ENCODE measurements around the gene SPTLC3.

Gene SPTLC3

DNA sequence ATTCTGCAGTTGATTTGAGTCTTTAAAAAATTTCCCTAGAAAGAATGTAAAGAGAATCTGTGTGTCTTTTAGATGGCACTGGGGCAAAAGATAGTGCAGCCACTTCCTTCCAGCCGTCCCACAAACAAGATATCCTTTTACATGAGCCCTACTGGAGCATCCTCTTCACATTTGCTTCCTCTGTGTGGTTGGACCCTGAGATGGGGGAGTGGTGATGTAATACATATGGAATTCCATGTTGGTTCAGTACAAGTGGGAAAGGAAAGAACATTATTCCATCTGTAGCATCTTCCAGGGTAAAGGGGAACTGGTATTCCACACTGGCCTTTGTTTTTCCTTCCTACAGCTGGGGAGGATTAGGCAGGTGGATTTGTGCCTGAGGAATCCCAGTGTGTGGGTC is 133.4 kb downstream of the SPTLC3 start:
- DNase-seq, result no peak

- DNase-seq, result no peak
Observed at GRCh38 chr20:13147071-13147963, 138.5 kb downstream of the SPTLC3 start.

DNA sequence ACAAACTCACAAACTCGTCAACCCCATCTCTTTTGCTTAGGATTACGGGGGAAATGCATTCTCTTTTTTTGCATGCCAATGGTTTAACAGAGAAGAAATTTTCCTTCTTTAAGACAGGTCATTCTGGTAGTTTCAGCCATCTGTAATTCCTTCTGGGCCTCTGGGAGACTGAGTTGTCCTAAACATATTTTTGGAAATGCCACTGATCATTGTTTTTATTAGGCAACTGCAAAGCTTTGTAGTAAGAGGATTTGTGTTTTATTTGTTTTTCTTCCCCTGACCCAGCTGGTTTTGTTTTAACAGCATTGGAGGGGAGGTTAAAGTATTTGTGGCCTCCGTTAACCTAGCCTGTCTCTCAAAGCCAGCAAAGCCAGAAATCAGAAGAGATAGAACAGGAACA is 139.2 kb downstream of the SPTLC3 start:
- no peak for DNase-seq

GRCh38 chr20:13148402-13148801 is 139.6 kb downstream of the SPTLC3 start:
- no peak for DNase-seq

GRCh38 chr20:13148961-13149360 is 140.2 kb downstream of the SPTLC3 start:
- DNase-seq, result no peak

- no peak for DNase-seq
Observed at GRCh38 chr20:13149371-13150105, 140.8 kb downstream of the SPTLC3 start.

DNA sequence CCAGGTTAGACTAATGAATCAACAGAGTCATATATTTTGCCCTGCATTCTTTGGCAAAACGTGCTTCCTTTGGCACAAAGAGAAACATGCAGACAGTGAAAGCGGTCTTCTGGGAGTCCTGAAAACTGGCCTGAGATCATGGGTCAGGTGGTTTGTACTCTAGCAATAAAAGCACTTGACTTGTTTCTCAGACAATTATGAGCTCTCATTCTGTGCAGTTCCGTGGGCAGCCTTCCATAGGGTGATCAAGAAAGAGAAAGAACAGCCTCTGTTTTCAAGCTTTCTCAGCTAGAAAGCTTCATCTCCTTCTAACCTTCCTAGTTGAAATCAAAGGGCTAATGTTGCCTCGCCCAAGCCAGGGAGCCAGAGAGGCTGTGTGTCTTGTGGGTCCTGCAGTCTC is 149.6 kb downstream of the SPTLC3 start:
- DNase-seq, result no peak

DNA sequence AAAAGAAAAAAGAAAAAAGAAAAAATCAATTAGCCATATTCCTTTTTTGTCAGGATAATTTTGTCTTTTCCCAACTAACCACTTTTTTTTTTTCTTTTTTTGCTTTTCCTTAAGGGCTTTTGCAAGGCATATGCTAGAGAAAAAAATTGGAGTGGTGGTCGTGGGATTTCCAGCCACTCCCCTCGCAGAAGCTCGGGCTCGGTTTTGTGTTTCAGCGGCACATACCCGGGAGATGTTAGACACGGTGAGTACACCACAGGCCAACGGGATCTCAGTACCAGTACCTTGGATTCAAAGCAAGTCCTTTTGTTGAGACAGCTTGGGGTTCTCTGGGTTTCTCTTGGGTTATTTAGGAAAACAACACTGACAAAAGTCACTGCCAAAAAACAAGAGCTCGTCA is 151.1 kb downstream of the SPTLC3 start:
- DNase-seq, result no peak

DNA sequence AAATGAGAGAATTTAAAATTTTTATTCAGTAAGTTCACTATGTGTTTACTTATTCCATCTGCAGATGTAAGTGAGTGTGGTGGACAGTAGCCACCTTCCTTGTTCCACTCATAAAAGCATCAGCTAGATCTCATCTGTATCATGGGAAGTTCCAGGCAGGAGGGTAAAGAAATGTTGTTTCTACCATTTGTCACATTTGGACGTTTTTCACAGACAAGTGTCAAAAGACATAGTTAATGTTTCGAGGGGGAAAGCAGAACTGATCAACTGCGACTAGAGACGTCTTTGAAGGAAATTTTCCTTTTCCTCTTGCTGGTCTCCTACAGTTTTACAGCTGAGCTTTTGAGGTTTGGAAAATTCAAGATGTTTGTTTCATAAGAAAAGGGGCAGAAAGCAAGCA is 156.4 kb downstream of the SPTLC3 start:
- no peak for DNase-seq

GRCh38 chr20:13166011-13166410 is 157.2 kb downstream of the SPTLC3 start:
- DNase-seq, result no peak

DNA sequence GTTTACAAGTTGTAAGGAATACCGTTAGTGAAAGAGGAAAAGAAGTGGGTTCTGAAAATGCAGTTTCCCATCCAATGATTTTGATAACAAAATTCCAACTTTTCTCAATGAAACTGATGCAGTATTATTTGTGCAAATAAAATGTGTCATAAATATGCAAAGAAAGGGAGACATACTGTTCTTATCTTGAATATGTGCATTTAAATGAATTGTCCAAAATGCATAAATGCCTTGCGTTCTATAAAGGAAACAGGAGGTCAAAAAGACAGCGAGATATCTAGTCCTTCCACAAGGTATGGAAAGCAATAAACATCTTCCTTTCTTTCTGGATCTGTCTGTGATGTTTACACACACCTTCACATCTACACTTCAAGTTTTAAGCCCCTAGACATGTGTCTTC is 157.7 kb downstream of the SPTLC3 start:
- DNase-seq, result no peak

DNA sequence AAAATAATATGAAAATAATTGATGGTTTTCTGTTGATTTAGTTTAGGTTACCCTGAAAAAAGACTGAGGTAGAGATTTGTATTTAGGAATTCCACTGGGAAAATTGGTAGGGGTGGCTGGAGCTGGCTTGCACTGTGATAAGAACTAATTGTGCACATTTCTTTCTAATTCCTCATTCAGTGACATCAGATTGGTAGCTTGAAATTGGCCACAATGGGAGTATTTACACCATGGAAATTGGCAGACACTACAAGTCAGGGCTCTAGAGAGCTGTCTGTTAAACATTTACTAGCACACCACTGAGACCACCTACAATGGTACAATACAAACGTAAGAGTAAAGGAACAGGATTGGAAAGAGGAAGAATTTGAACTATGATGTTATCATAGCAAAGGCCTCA is 160.3 kb downstream of the SPTLC3 start:
- no peak for DNase-seq

DNA sequence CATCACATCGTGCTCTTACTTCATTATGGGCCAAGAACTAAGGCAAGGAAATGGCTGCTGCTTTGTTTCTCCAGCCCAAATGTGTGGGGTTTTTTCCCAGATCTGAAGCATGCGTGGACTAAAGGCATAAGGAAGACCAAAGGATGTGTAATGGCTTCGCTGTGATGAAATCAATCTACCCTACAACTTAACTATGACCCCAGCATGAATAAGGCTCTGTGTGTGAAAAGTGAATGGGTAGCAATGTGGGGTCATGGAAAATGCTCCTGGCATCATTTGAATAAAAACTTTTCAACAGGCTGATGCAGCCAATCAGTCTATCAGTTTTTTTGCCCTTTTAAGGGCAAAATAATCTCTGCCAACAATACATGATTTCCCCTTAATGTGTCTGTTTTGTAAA is 162.0 kb downstream of the SPTLC3 start:
- DNase-seq, result no peak

DNA sequence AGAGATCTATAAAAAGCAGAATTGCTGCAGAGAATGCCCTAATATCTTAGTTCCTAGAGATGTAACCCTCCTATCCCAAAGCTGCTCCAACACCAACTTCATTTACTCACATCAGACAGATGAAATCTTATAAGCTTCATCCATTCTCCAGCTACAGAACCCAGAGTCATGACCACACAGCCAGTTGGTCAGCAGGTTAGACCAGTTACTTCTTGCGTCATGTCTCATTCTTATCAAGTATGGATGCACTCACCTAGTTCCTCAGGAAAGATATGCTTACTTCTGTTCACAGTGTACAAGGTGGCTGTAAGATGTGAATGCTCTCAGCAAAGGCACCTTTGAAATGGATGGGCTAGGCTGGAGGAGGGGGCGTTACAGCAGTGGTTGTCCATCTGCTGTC is 164.4 kb downstream of the SPTLC3 start:
- DNase-seq, result no peak

- no peak for DNase-seq
Observed at GRCh38 chr20:13174402-13174801, 165.6 kb downstream of the SPTLC3 start.

- DNase-seq, result peak; percentile 4
Observed at GRCh38 chr20:13180986-13181889, 172.5 kb downstream of the SPTLC3 start.

- no peak for DNase-seq
Observed at GRCh38 chr20:13183005-13183404, 174.2 kb downstream of the SPTLC3 start.

- no peak for DNase-seq
Observed at GRCh38 chr20:13186043-13186774, 177.4 kb downstream of the SPTLC3 start.

DNA sequence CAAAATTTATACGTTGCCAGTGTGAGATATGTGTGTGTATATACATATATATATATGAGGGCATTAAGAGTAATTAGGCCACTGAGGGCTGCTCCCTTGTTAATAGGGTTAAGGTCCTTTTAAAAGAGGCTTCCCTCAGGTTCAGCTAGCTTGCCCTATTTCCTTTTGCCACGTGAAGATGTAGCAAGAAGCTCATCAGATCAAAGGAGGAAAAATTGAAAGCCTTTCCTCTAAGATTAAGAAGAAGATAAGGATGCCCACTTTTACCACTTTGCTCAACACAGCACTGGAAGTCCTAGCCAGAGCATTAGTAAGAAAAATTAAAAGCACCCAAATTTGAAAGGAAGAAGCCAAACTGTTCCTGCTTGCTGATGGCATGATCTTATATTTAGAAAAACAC is 179.1 kb downstream of the SPTLC3 start:
- DNase-seq, result no peak

GRCh38 chr20:13199279-13199678 is 190.5 kb downstream of the SPTLC3 start:
- no peak for DNase-seq

DNA sequence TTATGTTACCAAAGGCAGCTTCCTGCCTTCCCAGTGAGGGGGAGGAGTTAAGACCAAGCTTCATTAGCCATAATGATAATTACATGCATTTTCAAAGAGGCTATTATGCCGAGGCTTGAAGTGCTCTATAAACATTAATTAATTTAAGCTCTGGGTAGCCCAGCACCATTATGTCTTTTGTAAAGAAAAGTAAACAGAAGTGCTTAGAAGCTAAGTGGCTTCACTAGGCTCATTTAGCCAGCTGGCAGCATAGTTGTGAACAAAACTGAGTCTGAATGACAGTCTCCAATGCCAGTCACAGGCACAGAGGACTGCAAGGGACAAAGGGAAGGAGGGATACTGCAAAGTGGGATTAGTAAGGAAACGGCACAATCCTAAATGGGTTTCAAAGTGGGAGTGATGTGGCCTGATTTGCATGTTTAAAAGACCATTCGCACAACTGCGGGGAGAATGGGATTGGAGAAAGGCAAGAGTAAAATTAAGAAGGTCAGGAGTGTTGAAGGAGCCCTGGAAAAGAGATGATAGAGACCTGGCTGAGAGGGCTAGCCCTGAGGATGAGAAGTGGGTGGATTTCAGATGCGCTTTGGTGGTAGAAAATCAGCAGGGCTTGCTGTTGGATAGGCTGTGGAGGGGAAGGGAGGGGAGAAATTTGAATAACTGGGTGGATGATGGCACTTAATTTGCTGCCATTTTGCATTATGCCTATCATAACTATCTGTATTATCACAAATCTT is 192.2 kb downstream of the SPTLC3 start:
- DNase-seq, result no peak

GRCh38 chr20:13202565-13202964 is 193.8 kb downstream of the SPTLC3 start:
- DNase-seq, result no peak
